ENCODE results near the gene CENPT.

CENPT gene

DNA sequence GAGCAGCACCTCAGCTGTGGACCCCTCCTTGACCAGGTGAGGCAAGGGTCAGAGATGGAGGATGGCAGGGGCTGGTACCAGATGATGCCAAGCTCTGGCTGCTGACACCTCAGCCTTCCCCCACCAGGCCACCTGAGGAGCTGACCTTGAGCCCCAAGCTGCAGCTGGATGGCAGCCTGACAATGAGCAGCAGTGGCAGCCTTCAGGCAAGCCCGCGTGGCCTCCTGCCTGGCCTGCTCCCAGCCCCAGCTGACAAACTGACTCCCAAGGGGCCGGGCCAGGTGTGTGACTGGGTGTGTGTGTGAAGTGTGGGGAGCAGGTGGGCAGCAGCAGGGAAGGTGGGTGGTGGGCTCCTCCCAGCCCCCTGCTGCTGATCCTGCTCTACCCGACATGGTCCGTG is 32.4 kb upstream of the CENPT start:
- H3K79me2 ChIP-seq (ENCODE audit: insufficient read depth, low read length): peaks cover 15% of the 10 kb centered on the region
- no peaks in the 10 kb centered on the region for H3K9me2 ChIP-seq (replicated peaks; ENCODE audit: insufficient read depth, low read length)
- no peak overlapping the region for H3K4me2 ChIP-seq (ENCODE audit: low read depth, low read length, poor library complexity, severe bottlenecking)
- TF ChIP-seq, protein P1, sequence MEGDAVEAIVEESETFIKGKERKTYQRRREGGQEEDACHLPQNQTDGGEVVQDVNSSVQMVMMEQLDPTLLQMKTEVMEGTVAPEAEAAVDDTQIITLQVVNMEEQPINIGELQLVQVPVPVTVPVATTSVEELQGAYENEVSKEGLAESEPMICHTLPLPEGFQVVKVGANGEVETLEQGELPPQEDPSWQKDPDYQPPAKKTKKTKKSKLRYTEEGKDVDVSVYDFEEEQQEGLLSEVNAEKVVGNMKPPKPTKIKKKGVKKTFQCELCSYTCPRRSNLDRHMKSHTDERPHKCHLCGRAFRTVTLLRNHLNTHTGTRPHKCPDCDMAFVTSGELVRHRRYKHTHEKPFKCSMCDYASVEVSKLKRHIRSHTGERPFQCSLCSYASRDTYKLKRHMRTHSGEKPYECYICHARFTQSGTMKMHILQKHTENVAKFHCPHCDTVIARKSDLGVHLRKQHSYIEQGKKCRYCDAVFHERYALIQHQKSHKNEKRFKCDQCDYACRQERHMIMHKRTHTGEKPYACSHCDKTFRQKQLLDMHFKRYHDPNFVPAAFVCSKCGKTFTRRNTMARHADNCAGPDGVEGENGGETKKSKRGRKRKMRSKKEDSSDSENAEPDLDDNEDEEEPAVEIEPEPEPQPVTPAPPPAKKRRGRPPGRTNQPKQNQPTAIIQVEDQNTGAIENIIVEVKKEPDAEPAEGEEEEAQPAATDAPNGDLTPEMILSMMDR (IDR thresholded peaks at IDR 0.05; ENCODE audit: insufficient read depth, low read length, poor library complexity, severe bottlenecking): no peak
- TF ChIP-seq EZH2phosphoT487 (conservative IDR thresholded peaks at IDR 0.05; ENCODE audit: low read length): no peak
- no peaks in the 10 kb centered on the region for H3F3A ChIP-seq (ENCODE audit: insufficient read depth)
- no peak overlapping the region for H2AFZ ChIP-seq (ENCODE audit: low read depth, low read length, severe bottlenecking)
- no peaks in the 10 kb centered on the region for H3K27me3 ChIP-seq (ENCODE audit: low read length)
- no peak overlapping the region for H3K27ac ChIP-seq (ENCODE audit: low read depth, low read length)
- no peaks in the 10 kb centered on the region for H3K9me3 ChIP-seq (ENCODE audit: insufficient read depth, low read length)
- no peak overlapping the region for H3K4me3 ChIP-seq (ENCODE audit: insufficient read depth, low read length, poor library complexity, severe bottlenecking)
- no peak overlapping the region for H3K9ac ChIP-seq (ENCODE audit: low read length)
- no peaks in the 10 kb centered on the region for H4K20me1 ChIP-seq (ENCODE audit: low read depth, low read length)
- H3K36me3 ChIP-seq (ENCODE audit: low read length): no peaks in the 10 kb centered on the region

- TF ChIP-seq EZH2phosphoT487 (conservative IDR thresholded peaks at IDR 0.05; ENCODE audit: low read length): no peak
- TF ChIP-seq, protein P1 (IDR thresholded peaks at IDR 0.05; ENCODE audit: insufficient read depth, low read length, poor library complexity, severe bottlenecking): no peak
- H4K20me1 ChIP-seq (ENCODE audit: low read depth, low read length): no peaks in the 10 kb centered on the region
These were observed 32.0 kb upstream of the CENPT start for GRCh38 chr16:67879462-67879861.

DNA sequence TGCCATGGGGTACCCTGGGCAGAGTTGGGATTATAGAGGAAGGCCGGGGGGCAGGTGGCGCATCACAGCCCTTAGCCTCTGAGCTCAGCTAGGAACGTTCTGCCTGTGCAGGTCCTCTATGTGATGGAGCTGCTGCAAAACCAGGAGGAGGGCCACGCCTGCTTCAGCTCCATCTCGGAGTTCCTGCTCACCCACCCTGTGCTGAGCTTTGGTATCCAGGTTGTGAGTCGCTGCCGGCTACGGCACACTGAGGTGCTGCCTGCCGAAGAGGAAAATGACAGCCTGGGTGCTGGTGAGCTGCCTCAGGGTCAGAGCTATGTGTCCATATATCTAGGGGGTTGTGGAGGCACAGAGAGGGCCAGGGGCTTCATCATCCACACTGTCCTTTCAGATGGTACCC is 31.4 kb upstream of the CENPT start:
- Histone ChIP-seq H3K4me2 (ENCODE audit: low read depth, low read length, poor library complexity, severe bottlenecking) (no peak overlapping the region), H3F3A (ENCODE audit: insufficient read depth) (no peaks in the 10 kb centered on the region), H3K9ac (ENCODE audit: low read length) (no peak overlapping the region), H3K27me3 (ENCODE audit: low read length) (no peaks in the 10 kb centered on the region), H3K4me3 (ENCODE audit: insufficient read depth, low read length, poor library complexity, severe bottlenecking) (no peak overlapping the region), H3K27ac (ENCODE audit: low read depth, low read length) (no peak overlapping the region), H3K9me2 (replicated peaks; ENCODE audit: insufficient read depth, low read length) (no peaks in the 10 kb centered on the region), H4K20me1 (ENCODE audit: low read depth, low read length) (no peaks in the 10 kb centered on the region), H3K79me2 (ENCODE audit: insufficient read depth, low read length) (peaks cover 26% of the 10 kb centered on the region), H3K9me3 (ENCODE audit: insufficient read depth, low read length) (no peaks in the 10 kb centered on the region), H2AFZ (ENCODE audit: low read depth, low read length, severe bottlenecking) (no peak overlapping the region), H3K36me3 (ENCODE audit: low read length) (no peaks in the 10 kb centered on the region)
- no peak for TF ChIP-seq EZH2phosphoT487 (conservative IDR thresholded peaks at IDR 0.05; ENCODE audit: low read length)
- TF ChIP-seq, protein P1 (IDR thresholded peaks at IDR 0.05; ENCODE audit: insufficient read depth, low read length, poor library complexity, severe bottlenecking): no peak

More at GRCh38 chr16:67879462-67879861, 32.0 kb upstream of the CENPT start:
- Histone ChIP-seq H3F3A (ENCODE audit: insufficient read depth) (no peaks in the 10 kb centered on the region), H3K9me3 (ENCODE audit: insufficient read depth, low read length) (no peaks in the 10 kb centered on the region), H3K9ac (ENCODE audit: low read length) (no peak overlapping the region), H3K79me2 (ENCODE audit: insufficient read depth, low read length) (peaks cover 19% of the 10 kb centered on the region), H3K4me2 (ENCODE audit: low read depth, low read length, poor library complexity, severe bottlenecking) (no peak overlapping the region), H3K27ac (ENCODE audit: low read depth, low read length) (no peak overlapping the region), H3K4me3 (ENCODE audit: insufficient read depth, low read length, poor library complexity, severe bottlenecking) (no peak overlapping the region), H3K27me3 (ENCODE audit: low read length) (no peaks in the 10 kb centered on the region), H2AFZ (ENCODE audit: low read depth, low read length, severe bottlenecking) (no peak overlapping the region), H3K9me2 (replicated peaks; ENCODE audit: insufficient read depth, low read length) (no peaks in the 10 kb centered on the region), H3K36me3 (ENCODE audit: low read length) (no peaks in the 10 kb centered on the region)
